Mammary epithelial cell (primary cell): ENCODE measurements around the gene SLC6A19.

ENCODE experiments used
- CTCF ChIP-seq, 2 donors: IDR thresholded peaks in 1 of 2; conservative IDR thresholded peaks in 1 of 2; 2 replicates each; pipeline ENCODE4 v1.5.1; 2011 to 2012; ENCODE audit warnings: inconsistent platforms in 2 of 2, low read length in 2 of 2, mild to moderate bottlenecking in 2 of 2, control low read depth in 1 of 2, low read depth in 1 of 2; ENCODE audit not compliant: insufficient read depth in 1 of 2; ENCODE audit errors: extremely low read depth in 1 of 2
- EZH2 ChIP-seq: IDR thresholded peaks from 2 replicates; pipeline ENCODE4 v1.6.1; 2012; ENCODE audit warnings: low read length, inconsistent platforms, borderline replicate concordance

GRCh38 chr5:1159774-1160406 lies 41.5 kb upstream of the SLC6A19 start:
- TF ChIP-seq EZH2 (no peak), CTCF (conservative IDR thresholded peaks at IDR 0.05 in 1 of 2, IDR thresholded peaks at IDR 0.05 in 1 of 2; ENCODE audit: extremely low read depth in 1 of 2, insufficient read depth in 1 of 2, low read depth in 1 of 2, low read length in 2 of 2) (no peak)
